Measurements from ENCODE around the gene ANXA8.

Gene ANXA8

GRCh38 chr10:47440207-47440606 lies 43.7 kb downstream of the ANXA8 start (continued):
- TF ChIP-seq PATZ1 (CRISPR knock-in tag; IDR thresholded peaks at IDR 0.05; ENCODE audit: borderline replicate concordance): no peak
- no peak for TF ChIP-seq PPARA (CRISPR knock-in tag; IDR thresholded peaks at IDR 0.05; ENCODE audit: borderline replicate concordance)
- no peak for TF ChIP-seq GLIS3 (CRISPR knock-in tag; IDR thresholded peaks at IDR 0.05)
- TF ChIP-seq ZC3H10 (CRISPR knock-in tag; IDR thresholded peaks at IDR 0.05): no peak
- TF ChIP-seq SNAI2 (CRISPR knock-in tag; IDR thresholded peaks at IDR 0.05): no peak
- TF ChIP-seq ESRRG (CRISPR knock-in tag; IDR thresholded peaks at IDR 0.05): no peak

- TF ChIP-seq TCF4 (CRISPR knock-in tag; IDR thresholded peaks at IDR 0.05; ENCODE audit: borderline replicate concordance): no peak
- no peak for TF ChIP-seq ISL1 (CRISPR knock-in tag; IDR thresholded peaks at IDR 0.05)
- no peak for TF ChIP-seq ZFP30 (CRISPR knock-in tag; IDR thresholded peaks at IDR 0.05)
- no peak for TF ChIP-seq PATZ1 (CRISPR knock-in tag; IDR thresholded peaks at IDR 0.05; ENCODE audit: borderline replicate concordance)
- no peak for TF ChIP-seq PPARA (CRISPR knock-in tag; IDR thresholded peaks at IDR 0.05; ENCODE audit: borderline replicate concordance)
- no peak for TF ChIP-seq ZNF8 (CRISPR knock-in tag; IDR thresholded peaks at IDR 0.05)
- no peak for TF ChIP-seq ZNF70 (CRISPR knock-in tag; IDR thresholded peaks at IDR 0.05)
- TF ChIP-seq ZFP3 (CRISPR knock-in tag; IDR thresholded peaks at IDR 0.05): no peak
- no peak for TF ChIP-seq TOX (CRISPR knock-in tag; IDR thresholded peaks at IDR 0.05; ENCODE audit: borderline replicate concordance)
- no peak for TF ChIP-seq CSRNP3 (CRISPR knock-in tag; IDR thresholded peaks at IDR 0.05)
- TF ChIP-seq POU6F1 (CRISPR knock-in tag; IDR thresholded peaks at IDR 0.05; ENCODE audit: borderline replicate concordance, low read depth): no peak
- TF ChIP-seq CSDC2 (CRISPR knock-in tag; IDR thresholded peaks at IDR 0.05): no peak
- no peak for TF ChIP-seq CREB5 (CRISPR knock-in tag; IDR thresholded peaks at IDR 0.05; ENCODE audit: low read depth)
- TF ChIP-seq BACH2 (CRISPR knock-in tag; IDR thresholded peaks at IDR 0.05; ENCODE audit: borderline replicate concordance): no peak
- no peak for TF ChIP-seq GLIS3 (CRISPR knock-in tag; IDR thresholded peaks at IDR 0.05)
- ATAC-seq: peak; percentile 97
Observed at GRCh38 chr10:47438857-47439474, 44.9 kb downstream of the ANXA8 start.

- no peak for ATAC-seq
- TF ChIP-seq PPARA (CRISPR knock-in tag; IDR thresholded peaks at IDR 0.05; ENCODE audit: borderline replicate concordance): no peak
- TF ChIP-seq ZFP30 (CRISPR knock-in tag; IDR thresholded peaks at IDR 0.05): no peak
- TF ChIP-seq CSDC2 (CRISPR knock-in tag; IDR thresholded peaks at IDR 0.05): no peak
- TF ChIP-seq ZFP3 (CRISPR knock-in tag; IDR thresholded peaks at IDR 0.05): no peak
- no peak for TF ChIP-seq ZNF70 (CRISPR knock-in tag; IDR thresholded peaks at IDR 0.05)
- TF ChIP-seq TOX (CRISPR knock-in tag; IDR thresholded peaks at IDR 0.05; ENCODE audit: borderline replicate concordance): no peak
- TF ChIP-seq ZC3H10 (CRISPR knock-in tag; IDR thresholded peaks at IDR 0.05): no peak
- TF ChIP-seq TSHZ2 (CRISPR knock-in tag; IDR thresholded peaks at IDR 0.05): no peak
- TF ChIP-seq ISL1 (CRISPR knock-in tag; IDR thresholded peaks at IDR 0.05): no peak
- no peak for TF ChIP-seq GLIS3 (CRISPR knock-in tag; IDR thresholded peaks at IDR 0.05)
- no peak for TF ChIP-seq CREB5 (CRISPR knock-in tag; IDR thresholded peaks at IDR 0.05; ENCODE audit: low read depth)
Observed at GRCh38 chr10:47435081-47435480, 48.8 kb downstream of the ANXA8 start.

All from SK-N-SH treated with all-trans-retinoic acid at 6 μM for 48 hours (cell line).